Measurements from ENCODE around the gene ITM2C.

Gene ITM2C

DNA sequence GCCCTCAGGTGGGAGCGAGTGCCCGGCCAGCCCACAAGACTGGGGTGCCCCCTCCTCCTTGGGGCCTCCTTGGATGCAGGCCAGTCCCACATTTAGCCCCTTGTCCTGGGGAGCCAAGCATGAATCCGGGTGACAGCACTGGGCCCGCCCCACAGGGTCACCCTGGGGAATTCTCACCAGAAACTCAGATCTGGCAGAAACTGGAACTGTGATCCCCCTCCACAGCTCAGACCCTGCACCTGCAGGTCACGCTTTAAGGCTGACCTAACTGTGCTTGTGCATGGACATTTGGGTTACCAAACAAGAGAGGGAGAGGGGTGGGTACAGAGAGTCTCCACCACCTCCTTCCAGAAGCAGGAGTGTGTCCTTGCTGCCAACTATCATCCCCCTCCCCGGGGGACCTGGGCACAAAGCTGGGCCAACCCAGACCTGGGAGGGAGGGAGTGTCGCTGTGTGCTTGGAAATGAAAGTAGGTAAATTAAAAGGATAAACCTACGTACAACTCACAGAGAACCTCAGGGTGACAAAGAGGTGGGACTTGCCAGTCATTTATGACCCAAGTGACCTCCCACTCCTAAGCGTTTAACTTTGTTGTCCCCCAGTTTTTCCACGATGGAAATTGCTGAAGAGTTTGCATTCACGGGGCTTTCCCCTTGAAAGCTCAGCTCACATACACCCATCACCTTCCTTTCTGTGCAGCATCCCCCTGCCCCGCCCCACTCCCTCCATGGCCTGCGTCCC lies 9.1 kb downstream of the ITM2C start:
- no peak for DNase-seq (ENCODE audit: low spot score)

DNA sequence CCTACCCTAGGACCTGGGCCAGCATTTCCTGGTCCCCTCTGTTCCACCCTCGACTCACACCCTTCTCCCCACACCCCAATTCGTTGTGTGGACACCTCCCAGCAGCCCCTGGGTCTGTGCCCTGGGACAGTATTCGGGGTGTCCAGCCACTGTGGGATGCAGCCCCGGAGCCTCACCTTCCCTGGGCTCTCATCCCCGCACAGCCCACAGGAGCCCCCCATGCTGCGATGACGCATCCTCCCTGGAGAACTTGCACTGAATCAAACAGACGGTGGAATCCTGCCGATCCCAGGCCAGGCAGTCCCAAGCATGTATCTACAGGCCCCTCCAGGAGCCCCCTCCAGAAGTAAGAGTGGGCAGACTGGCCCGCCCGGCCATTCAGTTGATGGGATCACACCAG lies 9.7 kb downstream of the ITM2C start:
- DNase-seq (ENCODE audit: low spot score), result no peak

GRCh38 chr2:230874876-230875275 lies 10.1 kb downstream of the ITM2C start:
- DNase-seq (ENCODE audit: low spot score), result no peak

GRCh38 chr2:230875347-230876315 lies 10.9 kb downstream of the ITM2C start:
- DNase-seq (ENCODE audit: low spot score), result peak; percentile 29

- DNase-seq (ENCODE audit: low spot score), result peak; percentile 24
Observed at GRCh38 chr2:230877116-230877758, 12.5 kb downstream of the ITM2C start.

- DNase-seq (ENCODE audit: low spot score), result peak; percentile 32
Observed at GRCh38 chr2:230877759-230878598, 13.2 kb downstream of the ITM2C start.

DNA sequence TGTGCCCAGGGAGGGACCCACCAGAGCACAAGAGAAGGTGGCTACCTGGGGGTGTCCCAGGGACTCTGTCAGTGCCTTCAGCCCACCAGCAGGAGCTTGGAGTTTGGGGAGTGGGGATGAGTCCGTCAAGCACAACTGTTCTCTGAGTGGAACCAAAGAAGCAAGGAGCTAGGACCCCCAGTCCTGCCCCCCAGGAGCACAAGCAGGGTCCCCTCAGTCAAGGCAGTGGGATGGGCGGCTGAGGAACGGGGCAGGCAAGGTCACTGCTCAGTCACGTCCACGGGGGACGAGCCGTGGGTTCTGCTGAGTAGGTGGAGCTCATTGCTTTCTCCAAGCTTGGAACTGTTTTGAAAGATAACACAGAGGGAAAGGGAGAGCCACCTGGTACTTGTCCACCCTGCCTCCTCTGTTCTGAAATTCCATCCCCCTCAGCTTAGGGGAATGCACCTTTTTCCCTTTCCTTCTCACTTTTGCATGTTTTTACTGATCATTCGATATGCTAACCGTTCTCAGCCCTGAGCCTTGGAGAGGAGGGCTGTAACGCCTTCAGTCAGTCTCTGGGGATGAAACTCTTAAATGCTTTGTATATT lies 14.0 kb downstream of the ITM2C start:
- DNase-seq (ENCODE audit: low spot score), result peak; percentile 19

DNA sequence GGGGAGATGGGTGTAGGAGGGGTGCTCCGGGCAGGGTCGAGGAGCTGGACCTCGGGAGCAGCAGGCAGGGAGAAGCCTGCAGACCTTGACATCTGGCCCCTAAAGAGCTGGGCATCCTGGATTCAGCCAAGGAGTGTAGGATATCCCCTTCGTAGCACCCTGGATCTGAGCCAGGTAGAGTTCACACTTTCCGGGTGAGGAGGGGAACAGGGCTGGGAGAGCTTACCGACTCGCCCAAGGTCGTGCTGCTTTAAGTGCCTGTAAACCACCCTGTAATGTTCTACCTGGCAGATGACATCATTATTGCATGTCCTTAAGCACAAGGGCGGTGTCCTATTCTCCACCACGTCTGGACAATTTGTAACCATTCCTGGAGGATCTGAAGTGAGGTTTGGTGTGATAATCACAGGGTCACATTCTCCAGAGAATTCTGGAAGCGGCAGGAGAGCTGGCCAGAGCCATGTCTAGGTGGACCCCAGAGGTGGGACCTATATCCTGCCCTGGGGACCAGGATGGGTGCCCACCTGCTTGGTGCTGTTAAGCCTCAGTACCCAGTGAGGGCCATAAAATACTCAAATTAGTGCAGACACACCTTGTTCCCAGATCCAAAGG lies 14.6 kb downstream of the ITM2C start:
- DNase-seq (ENCODE audit: low spot score), result peak; percentile 19

GRCh38 chr2:230879891-230880290 lies 15.1 kb downstream of the ITM2C start:
- DNase-seq (ENCODE audit: low spot score), result no peak

DNA sequence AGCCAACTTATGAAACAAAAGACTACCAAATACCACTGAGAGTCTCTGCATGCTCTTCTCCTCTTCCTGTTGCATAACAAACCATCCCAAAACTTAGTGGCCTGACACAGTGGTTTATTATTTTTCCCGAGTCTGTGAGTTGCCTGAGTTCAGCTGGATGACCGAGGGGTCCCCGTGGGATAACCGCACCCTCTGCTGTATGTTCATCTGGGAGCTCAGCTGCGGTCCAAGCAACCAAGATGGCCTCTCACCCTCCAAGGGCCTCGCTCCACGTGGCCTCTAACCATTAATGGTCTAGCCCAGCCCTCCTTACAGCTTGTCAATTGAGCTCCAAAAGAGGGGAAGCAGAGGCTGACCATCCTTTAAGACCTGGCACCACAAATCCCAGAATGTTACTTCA lies 17.1 kb downstream of the ITM2C start:
- peak; percentile 34 for DNase-seq (ENCODE audit: low spot score)

DNA sequence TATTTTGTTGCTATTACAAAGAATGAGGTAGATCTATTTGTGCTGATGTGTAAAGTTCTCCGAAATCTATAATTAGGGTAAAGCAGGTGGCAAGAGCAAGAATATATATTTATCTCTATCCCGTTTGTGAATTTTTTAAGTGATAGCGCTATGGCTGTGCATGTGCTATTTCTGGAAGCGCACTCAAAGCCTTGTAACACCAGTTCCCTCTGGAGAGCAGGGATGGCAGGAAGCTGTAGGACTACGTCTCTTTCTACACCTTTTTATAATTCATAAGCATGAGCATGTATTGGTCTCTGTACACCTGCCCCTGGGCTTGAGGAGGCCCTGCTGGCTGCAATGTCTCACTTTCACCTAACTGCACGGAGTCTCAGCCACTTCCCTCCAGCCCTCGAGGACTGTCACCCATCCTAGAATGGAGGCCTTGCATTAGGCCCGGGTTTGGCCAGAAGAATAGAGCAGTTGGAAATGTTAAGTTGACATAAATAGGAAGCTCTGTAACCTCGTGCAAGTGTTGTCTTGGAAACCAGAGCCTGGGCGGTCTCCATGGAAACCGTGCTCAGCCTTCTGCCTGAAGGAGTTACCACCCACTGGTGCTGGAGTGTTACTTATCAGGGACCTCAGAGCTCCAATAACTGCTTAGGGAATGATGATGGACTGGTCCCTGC lies 20.9 kb downstream of the ITM2C start:
- DNase-seq (ENCODE audit: low spot score), result peak; percentile 83

DNA sequence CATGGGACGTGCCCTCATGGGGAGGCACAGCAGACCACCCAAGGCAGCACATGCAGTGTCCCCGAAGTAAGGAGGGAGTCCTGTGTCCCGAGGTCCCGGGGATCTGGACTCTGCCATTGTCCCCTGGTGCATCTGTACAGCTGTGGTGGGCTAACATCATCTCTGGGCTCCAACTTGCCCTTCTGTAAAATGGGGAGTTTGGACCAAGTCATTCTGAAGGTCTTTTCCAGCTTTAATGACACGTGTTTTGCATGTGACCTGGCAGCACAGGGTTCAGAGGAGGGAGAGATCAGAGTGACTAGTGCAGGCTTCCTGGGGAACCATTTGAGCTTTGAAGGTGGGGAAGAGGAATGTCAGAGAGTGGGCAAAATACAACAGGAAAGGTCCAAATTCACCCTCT lies 21.5 kb downstream of the ITM2C start:
- DNase-seq (ENCODE audit: low spot score), result no peak

- DNase-seq (ENCODE audit: low spot score), result no peak
Observed at GRCh38 chr2:230886671-230887071, 21.9 kb downstream of the ITM2C start.

DNA sequence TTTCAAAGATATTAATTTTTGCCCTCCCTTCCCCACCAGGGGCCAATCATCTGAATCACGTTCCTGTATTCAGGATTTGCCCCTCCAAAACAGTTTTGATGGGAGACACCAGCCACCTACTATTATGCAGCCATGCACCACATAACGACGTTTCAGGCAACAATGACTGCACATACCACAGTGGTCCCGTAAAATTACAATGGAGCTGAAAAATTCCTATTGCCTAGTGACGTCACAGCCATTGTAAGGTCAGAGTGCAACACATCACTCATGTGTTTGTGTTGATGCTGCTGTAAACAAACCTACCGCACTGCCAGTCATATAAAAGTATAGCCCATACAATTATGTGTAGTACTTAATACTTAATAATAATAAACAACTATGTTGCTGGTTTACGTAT lies 22.6 kb downstream of the ITM2C start:
- no peak for DNase-seq (ENCODE audit: low spot score)

DNA sequence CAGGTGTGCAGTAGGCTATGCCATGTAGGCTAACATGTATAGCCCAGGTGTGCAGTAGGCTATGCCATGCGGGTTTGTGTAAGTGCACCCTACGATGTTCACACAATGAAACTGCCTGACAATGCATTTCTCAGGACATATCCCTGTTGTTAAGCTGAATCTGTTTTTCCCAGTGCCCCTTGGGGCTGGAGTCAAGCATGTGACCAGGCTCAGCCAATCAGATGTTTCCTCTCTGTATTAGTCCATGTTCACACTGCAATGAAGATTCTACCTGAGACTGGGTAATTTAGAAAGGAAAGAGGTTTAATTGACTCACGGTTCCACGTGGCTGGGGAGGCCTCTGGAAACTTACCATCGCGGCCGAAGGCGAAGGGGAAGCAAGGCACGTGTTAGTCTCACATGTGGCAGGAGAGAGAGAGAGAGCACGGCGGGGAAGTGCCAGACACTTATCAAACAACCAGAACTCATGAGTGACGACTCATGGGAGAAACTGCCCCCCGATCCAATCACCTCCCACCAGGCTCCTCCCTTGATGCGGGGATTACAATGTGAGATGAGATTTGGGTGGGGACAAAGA lies 24.2 kb downstream of the ITM2C start:
- DNase-seq (ENCODE audit: low spot score), result no peak

DNA sequence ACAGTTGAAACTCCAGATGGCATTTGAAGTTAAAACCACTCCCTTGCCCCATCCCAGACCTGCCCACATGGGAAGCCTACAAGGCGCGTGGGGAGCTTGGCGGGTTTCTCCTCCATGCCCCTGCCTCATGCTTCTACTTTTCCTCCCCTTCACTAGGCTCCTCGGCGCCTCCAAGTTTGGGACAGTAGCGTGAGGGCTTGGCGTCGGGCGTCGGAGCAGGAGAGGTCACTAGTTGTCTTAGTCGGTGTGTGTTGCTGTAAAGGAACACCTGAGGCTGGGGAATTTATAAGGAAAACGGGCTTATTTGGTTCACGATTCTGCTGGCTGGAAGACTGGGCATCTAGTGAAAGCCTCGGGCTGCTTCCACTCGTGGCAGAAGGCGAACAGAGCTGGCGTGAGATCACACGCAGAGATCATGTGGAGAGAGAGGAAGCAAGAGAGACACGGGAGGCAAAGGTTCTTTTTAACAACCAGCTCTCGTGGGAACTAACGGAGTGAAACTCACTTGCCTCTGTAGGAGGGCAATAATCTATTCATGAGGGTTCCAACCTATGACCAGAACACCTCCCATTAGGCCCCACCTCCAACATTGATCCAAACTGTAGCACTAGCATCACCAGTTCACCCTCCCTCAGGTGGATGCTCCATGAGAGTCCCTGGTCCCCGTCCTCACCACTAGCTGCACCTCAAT lies 25.3 kb downstream of the ITM2C start:
- no peak for DNase-seq (ENCODE audit: low spot score)

DNA sequence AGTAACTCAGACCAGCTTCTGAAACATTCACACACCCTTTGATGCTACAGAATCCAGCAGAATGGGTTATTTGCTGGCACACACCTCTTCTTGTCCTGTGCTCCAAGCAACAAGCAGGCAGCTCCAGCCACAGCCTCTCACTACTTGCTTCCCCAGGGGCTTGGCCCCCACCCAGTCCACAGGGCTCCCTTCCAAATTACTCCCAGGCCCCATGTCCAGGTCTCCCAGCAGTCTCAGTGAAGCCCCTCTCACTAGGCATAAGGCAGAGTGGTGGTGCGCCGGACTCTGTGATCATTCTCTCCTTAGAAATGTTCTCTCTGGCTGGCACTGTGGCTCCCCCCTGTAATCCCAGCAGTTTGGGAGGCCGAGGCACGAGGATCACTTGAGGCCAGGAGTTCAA lies 25.9 kb downstream of the ITM2C start:
- no peak for DNase-seq (ENCODE audit: low spot score)

DNA sequence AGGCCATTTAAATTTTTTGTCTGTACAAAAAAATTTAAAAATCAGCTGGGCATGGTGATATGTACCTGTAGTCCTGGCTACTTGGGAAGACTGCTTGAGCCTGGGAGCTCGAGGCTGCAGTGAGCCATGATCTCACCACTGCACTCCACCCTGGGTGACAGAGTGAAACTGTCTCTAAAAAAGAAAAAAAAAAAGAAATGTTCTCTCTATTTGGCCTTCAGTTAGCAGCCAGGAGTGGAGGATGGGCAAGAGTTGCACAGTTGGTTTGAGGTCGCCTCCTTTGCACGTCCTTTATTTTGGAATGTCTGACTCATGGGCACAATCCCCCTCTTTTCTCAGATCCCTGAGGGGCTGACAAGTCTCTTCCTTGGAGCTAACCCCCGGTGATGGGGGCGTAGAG lies 26.3 kb downstream of the ITM2C start:
- no peak for DNase-seq (ENCODE audit: low spot score)

GRCh38 chr2:230891509-230891908 lies 26.8 kb downstream of the ITM2C start:
- DNase-seq (ENCODE audit: low spot score), result no peak

Data from ecto neural progenitor cell (in vitro differentiated cells).